KMS-11 (cell line): ENCODE measurements around the gene KLF7.

Source experiments
- H2AFZ ChIP-seq: fragments of 200-600 bp; sonication (generic); 2 replicates; pipeline ENCODE4 v1.6.1; 2016; ENCODE audit warnings: antibody characterized with exemption, mixed run types, low read depth
- H3K27ac ChIP-seq: fragments of 200-600 bp; sonication (generic); 2 replicates; pipeline ENCODE4 v1.6.1; 2016; ENCODE audit warnings: mild to moderate bottlenecking, mixed run types
- H3K27me3 ChIP-seq: fragments of 200-600 bp; sonication (generic); 2 replicates; pipeline ENCODE4 v1.6.1; 2017; ENCODE audit warnings: mild to moderate bottlenecking, low read depth, mixed run types, moderate library complexity; ENCODE audit not compliant: insufficient read depth
- H3K36me3 ChIP-seq: fragments of 200-600 bp; sonication (generic); 2 replicates; pipeline ENCODE4 v1.6.1; 2017; ENCODE audit warnings: mild to moderate bottlenecking, mixed run types; ENCODE audit not compliant: insufficient read depth
- H3K4me1 ChIP-seq: fragments of 200-600 bp; sonication (generic); 2 replicates; pipeline ENCODE4 v1.6.1; 2016; ENCODE audit warnings: mild to moderate bottlenecking, low read depth, mixed run types; ENCODE audit not compliant: poor library complexity, severe bottlenecking
- H3K4me2 ChIP-seq: fragments of 200-600 bp; sonication (generic); 2 replicates; pipeline ENCODE4 v1.7.0; 2016; ENCODE audit warnings: mild to moderate bottlenecking, mixed run types
- H3K4me3 ChIP-seq: fragments of 200-600 bp; sonication (generic); IDR thresholded peaks from 2 replicates; pipeline ENCODE4 v1.6.1; 2017; ENCODE audit warnings: low read depth, low read length, mixed read lengths; ENCODE audit not compliant: insufficient read depth
- H3K79me2 ChIP-seq: fragments of 200-600 bp; sonication (generic); 2 replicates; pipeline ENCODE4 v1.6.1; 2016; ENCODE audit warnings: low read depth, mixed run types; ENCODE audit not compliant: insufficient read depth
- H3K9ac ChIP-seq: fragments of 200-600 bp; sonication (generic); 2 replicates; pipeline ENCODE4 v1.6.1; 2016; ENCODE audit warnings: mild to moderate bottlenecking, mixed run types
- H4K20me1 ChIP-seq: fragments of 200-600 bp; sonication (generic); 2 replicates; pipeline ENCODE4 v1.6.1; 2016; ENCODE audit warnings: mild to moderate bottlenecking, mixed run types; ENCODE audit not compliant: insufficient read depth
- CTCF ChIP-seq: fragments of 200-600 bp; sonication (generic); conservative IDR thresholded peaks from 2 replicates; pipeline ENCODE4 v1.6.1; 2017; ENCODE audit warnings: low read depth, mild to moderate bottlenecking, antibody characterized with exemption, low read length, moderate library complexity, mixed read lengths

KLF7 gene

GRCh38 chr2:207137596-207138337 lies 28.0 kb downstream of the KLF7 start:
- Histone ChIP-seq H3K9ac (no peak overlapping the region), H3K79me2 (peaks cover 44% of the 10 kb centered on the region), H3K27me3 (no peaks in the 10 kb centered on the region), H3K4me1 (peaks cover 99% of the 10 kb centered on the region), H3K27ac (no peak overlapping the region), H4K20me1 (no peaks in the 10 kb centered on the region), H3K4me2 (no peak overlapping the region; the same call in 1 of the 2 replicates), H2AFZ (no peak overlapping the region), H3K4me3 (no peak overlapping the region), H3K36me3 (no peaks in the 10 kb centered on the region)
- no peak for TF ChIP-seq CTCF

GRCh38 chr2:207136874-207137273 lies 28.9 kb downstream of the KLF7 start:
- Histone ChIP-seq H3K36me3 (no peaks in the 10 kb centered on the region), H3K9ac (no peak overlapping the region), H3K27me3 (no peaks in the 10 kb centered on the region), H3K27ac (no peak overlapping the region), H4K20me1 (no peaks in the 10 kb centered on the region), H2AFZ (no peak overlapping the region), H3K4me1 (peaks cover 99% of the 10 kb centered on the region), H3K79me2 (peaks cover 47% of the 10 kb centered on the region), H3K4me2 (peak overlapping the region; percentile 4; the same call in 1 of the 2 replicates), H3K4me3 (no peak overlapping the region)
- TF ChIP-seq CTCF: no peak

GRCh38 chr2:207135801-207136457 lies 29.8 kb downstream of the KLF7 start:
- no peak for TF ChIP-seq CTCF
- Histone ChIP-seq H3K9ac (no peak overlapping the region), H3K27ac (no peak overlapping the region; the same call in 1 of the 2 replicates), H3K36me3 (no peaks in the 10 kb centered on the region), H3K27me3 (no peaks in the 10 kb centered on the region), H3K79me2 (peaks cover 47% of the 10 kb centered on the region), H3K4me3 (no peak overlapping the region), H3K4me1 (peaks cover 99% of the 10 kb centered on the region), H3K4me2 (peak overlapping the region; percentile 4; the same call in 1 of the 2 replicates), H2AFZ (no peak overlapping the region), H4K20me1 (no peaks in the 10 kb centered on the region)

GRCh38 chr2:207135340-207135739 lies 30.4 kb downstream of the KLF7 start:
- H3K4me2 ChIP-seq: peak overlapping the region; percentile 4; the same call in 1 of the 2 replicates
- no peak overlapping the region for H3K4me3 ChIP-seq
- no peak for TF ChIP-seq CTCF
- H4K20me1 ChIP-seq: no peaks in the 10 kb centered on the region
- no peak overlapping the region for H3K9ac ChIP-seq
- no peak overlapping the region for H2AFZ ChIP-seq
- H3K79me2 ChIP-seq: peaks cover 42% of the 10 kb centered on the region
- H3K27ac ChIP-seq: no peak overlapping the region; the same call in 1 of the 2 replicates
- peaks cover 99% of the 10 kb centered on the region for H3K4me1 ChIP-seq
- H3K27me3 ChIP-seq: no peaks in the 10 kb centered on the region
- H3K36me3 ChIP-seq: no peaks in the 10 kb centered on the region
